DOHH2 (cell line): ENCODE measurements around the gene ITGA8.

Source experiments
- CTCF ChIP-seq: fragments of 200-600 bp; sonication (generic); IDR thresholded peaks from one replicate; pipeline ENCODE4 v1.5.1; 2014; ENCODE audit warnings: antibody characterized with exemption, mild to moderate bottlenecking, low read depth, low read length; ENCODE audit not compliant: poor library complexity, severe bottlenecking
- EZH2phosphoT487 ChIP-seq: fragments of 200-600 bp; sonication (generic); IDR thresholded peaks from 2 replicates; pipeline ENCODE4 v1.6.1; 2017; ENCODE audit warnings: borderline replicate concordance, mild to moderate bottlenecking, antibody characterized with exemption, low read length, moderate library complexity, mixed read lengths

DNA sequence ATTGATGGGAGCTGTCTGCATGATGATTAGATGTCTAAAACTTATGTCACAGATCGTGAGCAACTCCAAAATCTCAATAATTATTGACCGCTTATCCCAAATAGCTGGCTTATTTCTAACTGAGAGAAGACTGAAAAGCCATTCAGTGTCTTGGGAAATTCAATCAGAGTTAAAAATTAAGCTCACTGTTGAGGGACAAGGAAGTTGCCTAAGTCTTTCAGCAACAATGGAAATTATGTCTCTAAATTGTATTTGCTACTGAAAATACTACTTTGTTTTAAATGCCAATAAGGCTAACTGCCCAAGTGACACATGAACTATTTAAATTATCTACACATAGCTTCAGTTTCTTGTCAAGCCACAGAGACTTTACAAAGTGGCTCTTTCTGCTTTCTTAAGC, 240.8 kb downstream of the ITGA8 start:
- TF ChIP-seq CTCF, result no peak
- TF ChIP-seq EZH2phosphoT487, result no peak
